Measurements from ENCODE around the gene RRP15. TPM values are rescaled to one million over a fixed set of nuclear protein-coding genes. Genes with fewer than 3 reads are reported as not detected.
A peak's percentile ranks its signal among the peaks of the same experiment; 100 is the strongest.

Gene RRP15
- total RNA-seq (2016; rRNA removed; fragmentation: Illumina TruSeq; extraction: Trizol) (37.5 and 57.1 TPM in 2 replicates), polyA plus RNA-seq (2011; rRNA removed) (1.6 and 2.1 TPM in 2 replicates), polyA minus RNA-seq (2011; rRNA and poly(A)+ RNA removed; ENCODE audit: low replicate concordance) (1.8 and 2.6 TPM in 2 replicates), Bru-seq, nascent RNA (percentile 82 among the genes with signal in this experiment), BruChase-seq, experiment 1, labeled RNA remaining after a 6-hour chase (percentile 81 among the genes with signal in this experiment), BruChase-seq, experiment 2, labeled RNA remaining after a 2-hour chase (percentile 73 among the genes with signal in this experiment)
- 0.61 and 2.3 TPM in 2 replicates for total RNA-seq (2016; cell fraction: cytosol; rRNA removed; fragmentation: Illumina TruSeq; extraction: Trizol; ENCODE audit: low read depth)
- 32.9 and 43.9 TPM in 2 replicates for total RNA-seq (2016; cell fraction: insoluble cytoplasmic fraction; rRNA removed; fragmentation: Illumina TruSeq; extraction: Trizol)
- total RNA-seq (2016; cell fraction: membrane; rRNA removed; fragmentation: Illumina TruSeq; extraction: Trizol), result 3.3 and 5.4 TPM in 2 replicates
- 30.8 and 35.0 TPM in 2 replicates for total RNA-seq (2016; cell fraction: nucleus; rRNA removed; fragmentation: Illumina TruSeq; extraction: Trizol)
- 0.55 and 1.2 TPM in 2 replicates for polyA plus RNA-seq (2011; cell fraction: cytosol; rRNA removed)
- 0.79 and 1.7 TPM in 2 replicates for polyA plus RNA-seq (2011; cell fraction: nucleus; rRNA removed)
- 4.9 and 9.7 TPM in 2 replicates for polyA plus RNA-seq (2012)
- 1.6 and 1.9 TPM in 2 replicates for polyA plus RNA-seq (2016; cell fraction: cytosol; fragmentation: Illumina TruSeq; extraction: Trizol; ENCODE audit: low read depth)
- polyA plus RNA-seq (2016; cell fraction: insoluble cytoplasmic fraction; fragmentation: Illumina TruSeq; extraction: Trizol; ENCODE audit: low read depth), result 40.4 and 42.5 TPM in 2 replicates
- polyA plus RNA-seq (2016; cell fraction: membrane; fragmentation: Illumina TruSeq; extraction: Trizol; ENCODE audit: low read depth), result 2.0 and 2.8 TPM in 2 replicates
- 11.0 and 15.5 TPM in 2 replicates for polyA plus RNA-seq (2016; cell fraction: nucleus; fragmentation: Illumina TruSeq; extraction: Trizol; ENCODE audit: insufficient read depth, low read depth)
- 2.5 and 3.4 TPM in 2 replicates for polyA minus RNA-seq (2011; cell fraction: cytosol; rRNA and poly(A)+ RNA removed)
- 10.8 and 16.3 TPM in 2 replicates for polyA minus RNA-seq (2011; cell fraction: nucleus; rRNA and poly(A)+ RNA removed)
- long read RNA-seq, experiment 1, full-length matches to known transcripts, result 21 of 33 reads
- long read RNA-seq, experiment 1, partial matches to known transcripts, result 1 of 33 reads
- long read RNA-seq, experiment 1, other reads (novel, unspliced or antisense), result 11 of 33 reads
- long read RNA-seq, experiment 2, full-length matches to known transcripts, result 12 of 19 reads
- long read RNA-seq, experiment 2, partial matches to known transcripts, result 4 of 19 reads
- long read RNA-seq, experiment 2, other reads (novel, unspliced or antisense), result 3 of 19 reads

GRCh38 chr1:218284917-218285635 lies at the start of gene RRP15:
Gene RRP15 (plus strand): TSS chr1:218285293. CDS start chr1:218285317, 24 bp downstream.
- under 1% methylated on average over 33 of the region's 45 CpGs for WGBS (ENCODE audit: low lambda C conversion rate)
- peaks cover 46% of the 10 kb centered on the region for H3K79me2 ChIP-seq (ENCODE audit: insufficient read depth, low read length)
- H3K9me3 ChIP-seq (ENCODE audit: low read length), result peaks cover 7% of the 10 kb centered on the region; the same call in 1 of the 2 replicates
- peak within 1 kb of the TSS; percentile 86 to 99 (median 95) for H3K4me3 ChIP-seq (replicated peaks in 1 of 3; ENCODE audit: insufficient read depth in 1 of 3, low read depth in 2 of 3, low read length in 3 of 3)
- H2AFZ ChIP-seq (ENCODE audit: low read length), result peak within 1 kb of the TSS; percentile 98
- BruUV-seq (replicated peaks), result no TSS peak
- no peaks in the 10 kb centered on the region; a peak in 1 of 5 replicates for H3K27me3 ChIP-seq (ENCODE audit: control insufficient read depth in 1 of 2, insufficient read depth in 2 of 2, low read length in 2 of 2)
- no peaks in the 10 kb centered on the region; the same call in 1 of the 2 replicates for H4K20me1 ChIP-seq (ENCODE audit: insufficient read depth, low read length)
- FAIRE-seq (no peak), ATAC-seq (peak; percentile 99), DNase-seq (ENCODE audit: low spot score) (peak; percentile 86)
- H3K36me3 ChIP-seq (replicated peaks in 1 of 2; ENCODE audit: control insufficient read depth in 1 of 2, insufficient read depth in 2 of 2, low read length in 2 of 2), result no peaks in the 10 kb centered on the region
- peak within 1 kb of the TSS; percentile 76 for H3K27ac ChIP-seq (ENCODE audit: extremely low read length, insufficient read depth, low read length)
- ChIA-PET CTCF (ENCODE audit: low intra/inter-chr PET ratio, low total read pairs) (no interaction called here), POLR2A (interaction anchor here (0.8 to 1.1 kb wide), 4 partner anchors 10 to 654 kb away, joined by 3 to 4 read pairs (median 4); partner anchors contain the start of genes GPATCH2 and SPATA17)
- H3K4me1 ChIP-seq (ENCODE audit: insufficient read depth, low read length), result peaks cover 27% of the 10 kb centered on the region
- intact Hi-C loops (cut with micrococcal nuclease; ENCODE audit: unreplicated experiment), result no loop called here
- in situ Hi-C loops (cut with HindIII; ENCODE audit: extremely low pct_ligation_motif_present, low pct_unique_long_range_greater_than_20kb), result no loop called here
- H3K4me2 ChIP-seq (ENCODE audit: low read depth, low read length), result peak within 1 kb of the TSS; percentile 82
- peak within 1 kb of the TSS; percentile 84 for H3K9ac ChIP-seq (ENCODE audit: insufficient read depth, low read depth, low read length)
- peak; percentile 89; the same call in 1 of the 2 replicates for TF ChIP-seq MEIS2 (CRISPR knock-in tag; IDR thresholded peaks at IDR 0.05)
- no peak for TF ChIP-seq KDM1A (CRISPR knock-in tag; IDR thresholded peaks at IDR 0.05)
- TF ChIP-seq NFATC3 (CRISPR knock-in tag; IDR thresholded peaks at IDR 0.05), result peak; percentile 87; the same call in 1 of the 2 replicates
- peak; percentile 94 for TF ChIP-seq DMAP1 (CRISPR knock-in tag; IDR thresholded peaks at IDR 0.05)
- peak; percentile 61; the same call in 1 of the 2 replicates for TF ChIP-seq MNT (IDR thresholded peaks at IDR 0.05)
- peak; percentile 91 for TF ChIP-seq POLR2AphosphoS5 (IDR thresholded peaks at IDR 0.05; ENCODE audit: low read depth, low read length)
- TF ChIP-seq ZNF598 (CRISPR knock-in tag; IDR thresholded peaks at IDR 0.05; ENCODE audit: borderline replicate concordance), result 0 out of 2 replicates have a peak, but pooled peaks have one; percentile 72
- TF ChIP-seq NCOA1 (CRISPR knock-in tag; IDR thresholded peaks at IDR 0.05), result no peak
- TF ChIP-seq ZNF138 (CRISPR knock-in tag; IDR thresholded peaks at IDR 0.05; ENCODE audit: low read depth), result no peak
- TF ChIP-seq ISL2 (CRISPR knock-in tag; IDR thresholded peaks at IDR 0.05), result peak; percentile 69; the same call in 1 of the 2 replicates
- TF ChIP-seq NFKBIZ (CRISPR knock-in tag; IDR thresholded peaks at IDR 0.05), result no peak; the same call in none of the 2 replicates
- TF ChIP-seq ARID2 (CRISPR knock-in tag; IDR thresholded peaks at IDR 0.05; ENCODE audit: borderline replicate concordance), result peak; percentile 31; the same call in 1 of the 2 replicates
- no peak for TF ChIP-seq ZBTB43 (CRISPR knock-in tag; conservative IDR thresholded peaks at IDR 0.05)
- TF ChIP-seq PITX1 (CRISPR knock-in tag; IDR thresholded peaks at IDR 0.05), result peak; percentile 32; the same call in 1 of the 2 replicates
- TF ChIP-seq NCOR1 (IDR thresholded peaks at IDR 0.05; ENCODE audit: borderline replicate concordance, low read length), result peak; percentile 19; the same call in 1 of the 2 replicates

All from HepG2 (cell line).